Epidermal melanocyte (primary cell): ENCODE data around the gene TLR2.

Experiments used
- DNase-seq: peaks from one replicate; pipeline ENCODE4 v3.0.0; 2011; ENCODE audit warnings: low spot score; ENCODE audit not compliant: insufficient read length

TLR2 gene

DNA sequence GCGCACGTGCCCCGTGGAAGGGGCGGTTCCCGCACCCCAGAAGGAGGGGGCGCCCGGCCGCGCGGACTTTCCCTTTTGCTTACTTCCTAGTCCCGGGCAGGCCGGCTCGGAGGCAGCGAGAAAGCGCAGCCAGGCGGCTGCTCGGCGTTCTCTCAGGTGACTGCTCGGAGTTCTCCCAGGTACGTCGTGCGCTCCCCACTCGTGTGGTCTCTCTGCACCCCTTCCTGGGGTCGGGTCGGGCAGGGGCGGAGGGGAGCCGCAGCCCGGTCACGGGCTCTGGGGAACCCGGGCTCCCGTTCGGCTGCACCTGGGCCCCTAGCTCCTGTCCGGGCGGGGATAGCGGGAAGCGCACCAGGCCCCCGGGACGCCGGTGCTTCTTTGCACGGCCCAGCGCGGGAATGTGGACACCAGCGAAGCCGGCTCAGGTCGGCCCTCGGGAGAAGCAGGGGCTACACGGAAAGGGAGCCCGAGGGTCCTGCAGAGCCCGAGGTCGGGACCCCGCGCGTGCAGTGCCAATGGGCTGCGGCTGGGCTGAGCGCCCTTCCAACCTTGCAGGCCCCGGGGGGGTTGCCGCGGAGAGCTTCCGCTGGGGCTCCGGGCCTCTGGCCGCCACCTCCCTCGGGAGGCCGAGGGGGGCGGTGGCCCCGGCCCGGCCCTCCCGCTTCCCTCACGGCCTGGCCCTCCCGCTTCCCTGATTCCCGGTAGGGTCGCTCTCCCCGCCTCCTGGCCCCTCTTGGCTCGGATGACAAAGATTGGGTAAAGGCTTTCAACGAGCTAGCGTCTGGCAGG, at the start of gene TLR2:
TSS of gene TLR2 (plus strand) at position 99 of the 789 bp plus-strand sequence. CDS start 18,628 bp downstream, outside the sequence.
- DNase-seq = no peak

DNA sequence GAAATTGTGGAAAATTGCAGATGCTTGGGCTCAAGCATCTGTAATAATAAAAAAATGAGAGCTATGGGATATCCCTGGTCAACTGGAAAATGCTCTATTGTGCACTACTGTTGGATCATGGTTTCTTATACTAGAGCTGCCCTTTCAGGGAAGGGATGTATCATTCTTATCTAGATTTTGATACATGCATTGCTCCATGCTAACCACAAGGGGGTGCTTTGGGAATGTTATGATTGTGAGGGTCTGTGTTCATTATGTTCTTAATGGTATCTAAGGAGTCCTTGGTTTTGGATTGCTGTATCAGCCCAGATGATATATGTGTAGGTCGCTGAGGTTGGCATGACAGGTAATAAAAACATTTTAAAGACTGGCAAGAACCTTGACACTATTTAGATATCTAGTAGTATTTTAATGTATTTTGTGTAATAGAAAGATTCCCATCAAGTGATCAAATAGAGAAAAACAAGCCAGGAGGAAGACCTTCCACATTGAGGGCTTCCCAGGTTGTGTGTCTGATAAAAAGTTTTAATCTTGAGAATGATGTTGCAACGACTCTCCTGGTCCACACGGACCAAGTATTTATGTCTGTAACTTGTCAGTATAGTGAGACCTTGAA, 49.2 kb upstream of the TLR2 start:
- no peak for DNase-seq

GRCh38 chr4:153635846-153636245, 48.2 kb upstream of the TLR2 start:
- DNase-seq = no peak

GRCh38 chr4:153637201-153637600, 46.9 kb upstream of the TLR2 start:
- DNase-seq = no peak

DNA sequence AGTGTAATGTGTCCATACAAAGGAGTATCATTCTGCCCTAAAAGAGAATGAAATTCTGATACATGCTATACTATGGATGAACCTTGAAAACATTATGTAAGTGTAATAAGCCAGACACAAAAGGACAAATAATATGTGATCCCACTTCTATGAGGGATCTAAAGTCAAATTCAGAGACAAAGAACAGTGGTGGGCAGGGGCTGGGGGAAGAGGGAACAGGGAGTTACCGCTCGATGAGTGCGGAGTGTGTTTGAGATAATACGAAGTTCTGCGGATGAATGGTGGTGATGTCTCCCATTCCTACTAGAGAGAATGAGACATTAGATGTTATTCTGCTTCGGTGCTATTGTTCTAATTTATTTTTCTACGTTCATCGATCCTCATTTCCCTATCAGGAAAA, 46.1 kb upstream of the TLR2 start:
- no peak for DNase-seq

DNA sequence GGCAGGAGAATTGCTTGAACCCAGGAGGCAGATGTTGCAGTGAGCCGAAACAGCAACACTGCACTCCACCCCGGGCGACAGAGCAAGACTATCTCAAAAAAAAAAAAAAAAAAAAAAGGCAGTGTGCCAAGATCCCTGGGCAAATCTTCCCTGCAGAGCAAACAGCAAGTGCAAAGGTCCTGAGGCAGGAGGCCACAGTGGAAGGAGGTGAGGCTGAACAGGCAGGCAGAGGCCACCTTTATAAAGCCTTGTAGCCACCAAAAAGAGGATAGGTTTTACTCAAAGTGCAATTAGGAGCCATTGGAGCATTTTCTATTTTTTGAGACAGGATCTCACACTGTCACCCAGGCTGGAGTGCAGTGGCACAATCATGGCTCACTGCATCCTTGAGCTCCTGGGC, 45.1 kb upstream of the TLR2 start:
- no peak for DNase-seq

- DNase-seq = no peak
Observed at GRCh38 chr4:153639833-153640802, 44.0 kb upstream of the TLR2 start.

DNA sequence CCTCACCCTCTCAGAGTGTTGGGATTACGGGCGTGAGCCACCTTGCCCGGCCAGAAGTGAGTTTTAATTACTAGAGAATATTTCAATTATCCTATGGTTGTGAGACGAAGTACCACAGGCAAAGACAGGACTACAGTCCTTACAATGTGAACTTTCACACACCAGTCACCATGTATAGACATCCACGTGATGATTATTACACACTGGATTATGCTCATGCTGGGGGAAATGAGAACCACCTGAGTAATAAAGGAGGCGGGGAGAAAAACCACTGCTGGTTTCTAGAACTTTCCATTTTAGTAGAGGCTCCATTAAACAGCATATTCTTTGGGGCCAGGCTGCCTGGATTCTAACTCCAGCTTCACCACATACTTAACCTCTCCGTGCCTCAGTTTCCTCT, 42.5 kb upstream of the TLR2 start:
- DNase-seq = no peak

DNA sequence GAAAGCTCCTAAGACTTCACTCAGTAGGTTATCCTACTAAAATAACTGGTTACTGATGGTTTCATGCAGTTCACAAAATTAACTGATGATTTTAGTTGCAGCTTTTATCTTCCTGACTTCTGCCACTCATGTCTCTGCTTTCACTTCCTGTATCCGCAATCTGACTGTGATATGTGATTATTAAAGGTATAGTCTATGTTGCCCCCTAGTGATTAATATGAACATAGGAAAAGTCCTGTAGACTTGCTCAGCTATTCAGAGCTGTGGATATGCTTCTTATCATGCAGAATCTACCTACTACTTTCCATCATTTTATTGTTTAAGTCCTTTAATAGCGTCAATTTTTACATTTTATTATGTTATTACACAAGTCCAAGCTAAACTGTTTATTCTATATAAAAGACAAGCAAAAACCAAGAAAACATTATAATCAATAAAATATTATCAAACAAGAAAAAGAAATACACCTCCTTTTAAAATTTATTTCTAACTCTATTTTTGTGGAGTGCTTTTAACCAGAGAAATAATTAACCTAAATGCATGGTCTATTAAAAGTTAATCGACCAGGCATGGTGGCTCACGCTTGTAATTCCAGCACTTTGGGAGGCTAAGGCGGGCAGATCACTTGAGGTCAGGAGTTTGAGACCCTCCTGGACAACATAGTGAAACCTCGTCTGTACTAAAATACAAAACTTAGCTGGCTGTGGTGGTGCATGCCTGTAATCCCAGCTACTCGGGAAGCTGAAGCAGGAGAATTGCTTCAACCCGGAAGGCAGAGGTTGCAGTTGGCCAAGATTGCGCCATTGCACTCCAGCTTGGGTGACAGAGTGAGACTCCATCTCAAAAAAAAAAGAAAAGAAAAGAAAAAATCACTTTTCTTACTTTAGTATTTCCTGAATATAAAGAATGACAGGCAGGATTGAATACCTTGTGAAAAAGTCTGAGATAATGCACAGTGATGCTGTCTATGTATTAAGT, 40.4 kb upstream of the TLR2 start:
- peak; percentile 56 for DNase-seq

GRCh38 chr4:153645183-153645582, 38.9 kb upstream of the TLR2 start:
- DNase-seq = no peak

GRCh38 chr4:153646261-153646660, 37.8 kb upstream of the TLR2 start:
- no peak for DNase-seq

DNA sequence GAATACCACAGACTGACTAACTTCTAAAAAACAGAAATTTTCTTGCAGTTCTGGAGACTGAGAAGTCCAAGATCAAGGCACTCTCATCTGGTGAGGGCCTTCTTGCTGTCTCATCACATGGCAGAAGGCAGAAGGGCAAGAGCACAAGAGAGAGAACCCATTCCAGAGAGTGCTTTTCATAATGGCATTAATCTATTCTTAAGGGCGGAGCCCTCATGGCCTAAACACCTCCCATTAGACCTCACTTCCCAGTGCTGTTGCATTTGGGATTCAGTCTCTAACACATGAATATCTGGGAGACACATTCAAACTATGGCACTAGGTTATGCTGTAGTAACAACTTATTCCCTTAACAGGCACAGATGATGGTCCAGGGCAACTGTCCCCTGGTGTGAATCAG, 37.1 kb upstream of the TLR2 start:
- no peak for DNase-seq

DNA sequence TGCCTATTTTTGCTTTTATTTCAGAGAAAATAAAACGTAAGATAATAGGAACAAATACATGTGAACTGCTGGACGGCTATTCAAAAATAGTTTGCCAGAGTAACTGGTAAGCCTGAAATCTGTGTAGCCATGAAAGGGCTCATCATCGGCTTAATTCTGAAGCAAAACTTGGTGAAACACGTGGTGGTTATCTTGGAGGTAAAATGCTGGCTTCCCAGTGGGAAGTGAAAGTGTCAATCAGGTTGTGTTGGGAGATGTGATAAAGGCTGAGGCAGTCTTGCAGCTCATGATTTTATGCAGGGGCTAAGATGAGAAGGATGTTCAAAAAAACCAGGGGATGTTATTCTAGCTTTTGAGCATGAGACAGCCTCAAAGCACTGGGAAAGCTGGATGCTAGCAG, 36.1 kb upstream of the TLR2 start:
- no peak for DNase-seq

DNA sequence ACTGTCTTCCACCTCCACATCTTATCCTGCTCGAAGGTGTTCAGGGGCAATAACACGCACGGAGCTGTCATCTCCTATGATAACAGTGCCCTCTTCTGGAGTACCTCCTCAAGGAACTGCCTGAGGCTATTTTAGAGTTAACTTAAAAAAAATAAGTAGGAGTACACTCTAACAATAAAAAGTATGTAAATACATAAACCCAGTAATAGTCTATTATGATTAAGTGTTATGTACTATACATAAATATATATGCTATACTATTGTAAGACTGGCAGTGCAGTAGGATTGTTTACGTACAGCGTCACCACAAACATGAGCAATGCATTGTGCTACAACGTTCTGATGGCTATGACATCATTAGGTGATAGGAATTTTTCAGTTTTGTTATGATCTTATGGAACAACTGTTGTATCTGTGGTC, 34.5 kb upstream of the TLR2 start:
- DNase-seq = no peak

DNA sequence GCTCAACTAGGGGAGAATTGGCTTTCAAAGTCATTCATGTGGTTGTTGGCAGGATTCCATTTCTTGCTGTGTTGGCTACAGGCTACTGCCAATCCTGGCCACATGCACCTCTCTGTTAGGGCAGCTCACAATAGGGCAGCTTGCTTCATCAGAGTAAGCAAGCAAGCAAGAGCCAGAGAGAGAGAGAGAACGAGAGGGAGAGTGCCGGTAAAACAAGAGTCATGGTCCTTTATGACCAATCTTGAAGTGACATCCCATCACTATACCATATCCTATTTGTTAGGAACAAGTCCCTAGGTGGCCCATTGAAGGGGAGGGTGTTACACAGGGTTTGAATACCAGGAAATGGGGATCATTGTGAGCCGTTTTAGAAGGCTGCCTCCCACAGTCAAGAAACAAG, 33.0 kb upstream of the TLR2 start:
- DNase-seq = no peak

GRCh38 chr4:153651587-153651986, 32.5 kb upstream of the TLR2 start:
- DNase-seq = no peak

- no peak for DNase-seq
Observed at GRCh38 chr4:153652051-153652784, 31.9 kb upstream of the TLR2 start.

DNA sequence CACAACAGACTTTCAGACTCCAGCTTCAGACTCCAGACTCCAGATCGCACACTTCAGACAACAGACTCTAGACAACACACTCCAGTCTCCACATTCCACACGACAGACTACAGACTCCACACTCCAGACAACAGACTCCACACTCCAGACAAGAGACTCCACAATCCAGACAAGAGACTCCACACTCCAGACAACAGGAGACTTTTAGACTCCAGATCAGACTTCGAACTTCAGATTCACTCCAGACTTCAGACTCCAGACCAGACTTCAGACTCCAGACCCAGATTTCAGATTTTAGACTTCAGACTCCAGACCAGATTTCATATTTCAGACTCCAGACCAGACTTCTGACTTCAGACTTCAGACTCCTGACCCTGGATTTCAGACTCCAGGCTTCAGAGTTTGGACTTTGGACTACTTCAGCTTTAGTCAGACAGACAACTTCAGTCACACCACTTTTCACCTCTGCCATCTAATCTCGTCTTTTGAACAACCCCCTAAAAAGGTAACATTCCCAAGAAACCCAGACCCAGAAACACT, 29.0 kb upstream of the TLR2 start:
- no peak for DNase-seq

DNA sequence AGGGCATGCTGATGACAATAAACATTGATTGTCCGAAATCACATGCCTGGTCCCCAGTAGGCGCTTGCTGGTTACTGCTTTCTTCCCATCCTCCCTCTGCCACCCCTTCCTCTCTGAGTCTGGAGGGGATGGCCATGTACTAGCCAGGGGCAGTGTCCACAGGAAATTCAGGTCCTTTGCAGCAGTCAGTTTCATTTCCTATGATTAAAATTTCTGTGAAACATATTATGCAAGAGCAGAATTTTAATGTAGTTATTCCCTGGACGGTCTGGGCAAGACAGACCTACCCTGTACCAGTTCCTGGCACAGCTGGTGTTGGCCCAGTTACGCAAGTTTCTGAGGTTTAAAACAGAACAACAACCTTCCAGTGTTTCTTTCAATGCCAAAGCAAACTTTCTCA, 28.2 kb upstream of the TLR2 start:
- no peak for DNase-seq
